Heart left ventricle (tissue), 16 donors: ENCODE measurements around the gene PPAN. TPM values are rescaled to one million over a fixed set of nuclear protein-coding genes. Genes with fewer than 3 reads are reported as not detected.

Source experiments
- ATAC-seq, 4 donors: fragments of 200-7000 bp; cut with Tn5 transposase; one replicate each; pipeline ENCODE4 v1.9.1; 2020 to 2022; ENCODE audit warnings: moderate library complexity in 4 of 4, mild to moderate bottlenecking in 3 of 4, moderate number of reproducible peaks in 1 of 4
- DNase-seq, 5 donors: peaks; one replicate each; pipeline ENCODE4 v3.0.0-alpha.2; 2020
- H3K27ac ChIP-seq, 12 donors: fragments of 200-600 bp; sonication (generic) in 4 of 12; one replicate each; pipeline versions ENCODE4 v1.5.0 to v1.8.0; 2016 to 2022; ENCODE audit warnings: mild to moderate bottlenecking in 2 of 12
- H3K27me3 ChIP-seq, 9 donors: fragments of 200-600 bp; sonication (generic) in 2 of 9; one replicate each; pipeline versions ENCODE4 v1.5.1 to v1.8.0; 2016 to 2022; ENCODE audit warnings: mild to moderate bottlenecking in 3 of 9
- H3K36me3 ChIP-seq, 9 donors: fragments of 200-600 bp; sonication (generic) in 2 of 9; one replicate each; pipeline versions ENCODE4 v1.5.0 to v1.8.0; 2018 to 2022; ENCODE audit warnings: mild to moderate bottlenecking in 2 of 9
- H3K4me1 ChIP-seq, 12 donors: fragments of 200-600 bp; sonication (generic) in 4 of 12; one replicate each; pipeline versions ENCODE4 v1.5.0 to v1.8.0; 2016 to 2022; ENCODE audit warnings: mild to moderate bottlenecking in 3 of 12
- H3K4me3 ChIP-seq, 12 donors: fragments of 200-600 bp; sonication (generic) in 4 of 12; one replicate each; pipeline versions ENCODE4 v1.5.0 to v1.8.0; 2017 to 2022; ENCODE audit warnings: mild to moderate bottlenecking in 9 of 12, moderate library complexity in 4 of 12
- H3K9me3 ChIP-seq, 12 donors: fragments of 200-600 bp; sonication (generic) in 4 of 12; one replicate each; pipeline versions ENCODE4 v1.5.0 to v1.8.0; 2016 to 2022; ENCODE audit warnings: mild to moderate bottlenecking in 1 of 12
- POLR2A ChIP-seq, 2 donors: fragments of 450-650 bp; IDR thresholded peaks; one replicate each; pipeline ENCODE4 v1.6.1; 2017; ENCODE audit warnings: antibody characterized with exemption in 2 of 2, mild to moderate bottlenecking in 2 of 2, moderate library complexity in 2 of 2
- WGBS, 4 donors: extraction: QIAGEN DNeasy Blood & Tissue Kit in 2 of 4; methylation state at CpG; one replicate each; pipeline versions ENCODE4 v1.1.5 to v1.1.7; 2013 to 2018; 5-methylcytosine and 5-hydroxymethylcytosine counted together
- intact Hi-C, 10 donors: fragments of 100-400 bp; cut with DNase I; formaldehyde crosslinking; loops; one replicate each; pipeline versions ENCODE4 v1.11.1 to v1.14.2; 2022
- polyA plus RNA-seq, 2 donors: library from polyadenylated mRNA; stranded (reverse); fragments of 200-250 nt; gene quantifications; one replicate each; pipeline ENCODE4 v1.2.3, GENCODE V29; 2013
- total RNA-seq, 9 donors: library from RNA; depleted of rRNA in 2 of 9; stranded (reverse); fragments of >200 nt in 2 of 9; fragmentation: NEBNext Ultra II Directional in 3 of 9; extraction: Animal tissue kit (Norgen Biotek cat#: 25700) in 3 of 9; gene quantifications; one replicate each; pipeline versions ENCODE4 v1.1.0 to v1.2.4, GENCODE V29; 2016 to 2023
- TF ChIP-seq, protein P1 (sequence below), 12 donors: fragments of 200-600 bp; sonication (generic) in 4 of 12; IDR thresholded peaks; one replicate each; pipeline versions ENCODE4 v1.5.0 to v1.8.0; 2018 to 2022; ENCODE audit warnings: antibody characterized with exemption in 12 of 12, mild to moderate bottlenecking in 5 of 12
- donor health status: ischemic (EF 13 %, LVEDD 7.1; RV severe dilation, severe dysfunction).
- donor health status: healthy with polysubstance abuse.
- donor health status: DM: no; HTN: yes; CAD: no.
- donor health status: DM: no; HTN: no; CAD: no.
- donor health status: ischemic (EF 25% LVEDD 6.9; RV normal size, moderate dysfunction).
- donor health status: ischemic (EF 25% LVEDD 5.7; RV mildly dilated, moderate dysfunction).
- donor health status: healthy.
- donor health status: DM: yes; HTN: yes; CAD: no.
- donor health status: ischemic (EF 35%, LVEDD 5.7; RV mildly dilated, moderate dysfunction).
- donor health status: nonischemic (EF 11% LVEDD 7.7; RV severe dilation, severe dysfunction).
- donor health status: DM: yes; HTN: yes; CAD: no.
- donor health status: PGD.
- donor health status: ischemic (EF 29% LVEDD 5.4; RV normal size, mild dysfunction).
- donor health status: nonischemic (EF 23%, LVEDD 6.1; RV moderate dilation, normal function).

PPAN gene
- total and polyA plus RNA-seq, 11 donors: 16.3 to 41.4 (median 22.5) TPM

DNA sequence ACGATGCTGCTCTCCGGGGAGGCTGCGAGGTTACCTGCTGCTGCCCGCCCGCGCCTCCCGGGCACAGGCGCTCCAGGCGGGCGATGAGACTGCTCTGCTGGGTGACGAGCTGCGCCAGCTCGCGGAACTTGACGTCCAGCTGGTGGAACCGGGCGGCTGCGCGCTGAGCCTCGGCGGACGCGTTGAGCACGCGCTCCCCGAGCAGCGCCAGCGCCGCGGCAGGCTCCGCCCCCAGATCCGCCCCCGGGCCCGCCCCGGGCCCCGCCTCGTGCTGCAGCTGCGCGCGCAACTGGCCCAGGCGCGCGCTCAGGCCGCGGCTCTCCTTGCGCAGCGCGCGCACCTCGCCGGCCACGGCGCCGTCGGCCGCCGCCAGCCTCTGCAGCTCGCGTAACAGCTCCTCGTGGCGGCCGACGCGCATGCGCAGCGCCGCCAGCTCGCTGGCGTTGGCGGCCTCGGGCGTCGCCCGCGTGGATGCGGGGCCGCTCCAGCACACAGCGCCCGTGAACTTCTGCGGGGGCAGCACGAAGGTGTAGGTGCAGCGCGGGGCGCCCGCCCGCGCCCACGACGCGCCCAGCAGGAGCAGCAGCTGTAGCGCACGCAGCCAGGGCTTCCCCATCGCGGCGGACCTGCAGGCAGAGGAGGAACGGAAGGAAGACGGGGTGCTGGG is 10.1 kb upstream of the PPAN start:
- DNase-seq (peak; percentile 87 to 96 (median 90)), ATAC-seq (peak; percentile 55 to 94 (median 88))
- peak in 1 of 2 donors; percentile 68 for TF ChIP-seq POLR2A (IDR thresholded peaks at IDR 0.05)
- TF ChIP-seq, protein P1, sequence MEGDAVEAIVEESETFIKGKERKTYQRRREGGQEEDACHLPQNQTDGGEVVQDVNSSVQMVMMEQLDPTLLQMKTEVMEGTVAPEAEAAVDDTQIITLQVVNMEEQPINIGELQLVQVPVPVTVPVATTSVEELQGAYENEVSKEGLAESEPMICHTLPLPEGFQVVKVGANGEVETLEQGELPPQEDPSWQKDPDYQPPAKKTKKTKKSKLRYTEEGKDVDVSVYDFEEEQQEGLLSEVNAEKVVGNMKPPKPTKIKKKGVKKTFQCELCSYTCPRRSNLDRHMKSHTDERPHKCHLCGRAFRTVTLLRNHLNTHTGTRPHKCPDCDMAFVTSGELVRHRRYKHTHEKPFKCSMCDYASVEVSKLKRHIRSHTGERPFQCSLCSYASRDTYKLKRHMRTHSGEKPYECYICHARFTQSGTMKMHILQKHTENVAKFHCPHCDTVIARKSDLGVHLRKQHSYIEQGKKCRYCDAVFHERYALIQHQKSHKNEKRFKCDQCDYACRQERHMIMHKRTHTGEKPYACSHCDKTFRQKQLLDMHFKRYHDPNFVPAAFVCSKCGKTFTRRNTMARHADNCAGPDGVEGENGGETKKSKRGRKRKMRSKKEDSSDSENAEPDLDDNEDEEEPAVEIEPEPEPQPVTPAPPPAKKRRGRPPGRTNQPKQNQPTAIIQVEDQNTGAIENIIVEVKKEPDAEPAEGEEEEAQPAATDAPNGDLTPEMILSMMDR (IDR thresholded peaks at IDR 0.05): no peak
- H3K9me3 ChIP-seq: no peaks in the 10 kb centered on the region
- intact Hi-C loops: loop anchor here in 1 of 10 donors (5.0 kb wide), 1 partner anchor 164 kb away; no protein-coding TSS in a partner anchor
- peak overlapping the region in 11 of 12 donors; percentile 47 to 89 (median 57) for H3K27ac ChIP-seq
- peak overlapping the region in 11 of 12 donors; percentile 28 to 68 (median 57) for H3K4me3 ChIP-seq
- 2 to 10% (median 3%) methylated on average over 26 to 97 of the region's 97 CpGs for WGBS, 4 donors
- H3K27me3 ChIP-seq: no peaks in the 10 kb centered on the region
- peaks cover 0 to 19% (median 9%) of the 10 kb centered on the region in 12 donors for H3K4me1 ChIP-seq
- H3K36me3 ChIP-seq: peaks cover 0 to 27% (median 7%) of the 10 kb centered on the region in 9 donors

DNA sequence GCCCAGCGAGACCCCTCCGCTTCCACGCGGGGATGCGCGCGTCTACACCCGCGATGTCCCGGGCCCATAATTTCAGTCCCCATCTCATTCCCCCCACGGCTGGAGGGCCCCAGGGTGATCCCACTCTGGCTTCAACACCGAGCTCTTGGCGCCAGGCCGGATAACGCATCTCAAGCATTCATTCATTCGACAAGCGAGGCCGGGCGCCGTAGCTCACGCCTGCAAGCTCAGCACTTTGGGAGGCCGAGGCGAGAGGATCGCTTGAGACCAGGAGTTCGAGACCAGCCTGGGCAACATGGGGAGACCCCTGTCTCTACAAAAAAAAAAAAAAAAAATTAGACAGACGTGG is 9.6 kb upstream of the PPAN start:
- intact Hi-C loops: loop anchor here in 1 of 10 donors (5.0 kb wide), 1 partner anchor 164 kb away; no protein-coding TSS in a partner anchor
- peaks cover 0 to 24% (median 9%) of the 10 kb centered on the region in 12 donors for H3K4me1 ChIP-seq
- H3K36me3 ChIP-seq: peaks cover 0 to 22% (median 6%) of the 10 kb centered on the region in 9 donors
- peak in 2 of 5 donors; percentile 24 to 58 for DNase-seq
- peak overlapping the region in 11 of 12 donors; percentile 28 to 68 (median 57) for H3K4me3 ChIP-seq
- no peak for TF ChIP-seq POLR2A (IDR thresholded peaks at IDR 0.05)
- TF ChIP-seq, protein P1 (IDR thresholded peaks at IDR 0.05): no peak
- H3K27me3 ChIP-seq: no peaks in the 10 kb centered on the region
- peak in 1 of 4 donors; percentile 4 for ATAC-seq
- no peaks in the 10 kb centered on the region for H3K9me3 ChIP-seq
- peak overlapping the region in 11 of 12 donors; percentile 44 to 89 (median 57) for H3K27ac ChIP-seq
- 21 to 51% (median 37%) methylated on average over 7 to 26 of the region's 26 CpGs for WGBS, 4 donors

DNA sequence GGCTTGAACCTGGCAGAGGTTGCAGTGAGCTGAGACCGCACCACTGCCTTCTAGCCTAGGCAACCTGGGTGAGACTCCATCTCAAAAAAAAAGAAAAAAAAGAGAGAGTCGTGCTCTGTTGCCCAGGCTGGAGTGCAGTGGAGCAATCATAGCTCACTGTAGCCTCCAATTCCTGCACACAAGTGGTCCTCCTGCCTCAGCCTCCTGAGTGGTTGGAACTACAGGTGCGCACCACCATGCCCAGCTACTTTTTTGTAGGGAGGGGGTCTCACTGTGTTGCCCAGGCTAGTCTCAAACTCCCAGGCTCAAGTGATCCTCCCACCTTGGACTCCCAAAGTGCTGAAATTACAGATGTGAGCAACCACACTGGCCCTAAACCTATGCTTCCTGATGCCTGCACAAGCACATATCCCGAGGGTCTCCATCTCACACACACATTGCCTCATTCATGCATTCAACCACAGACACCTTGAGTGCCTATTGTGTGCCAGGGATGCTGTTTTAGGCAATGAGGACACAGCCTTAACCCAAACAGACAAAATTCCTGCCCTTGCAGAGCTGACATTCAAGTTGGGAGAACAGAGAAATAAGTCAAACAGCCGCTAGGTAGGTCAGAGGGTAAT is 5.9 kb upstream of the PPAN start:
- DNase-seq: no peak
- Histone ChIP-seq H3K27me3 (no peaks in the 10 kb centered on the region), H3K4me1 (peaks cover 0 to 42% (median 9%) of the 10 kb centered on the region in 12 donors), H3K4me3 (no peak overlapping the region), H3K27ac (no peak overlapping the region), H3K9me3 (no peaks in the 10 kb centered on the region), H3K36me3 (no peaks in the 10 kb centered on the region)
- ATAC-seq: no peak
- 83 to 90% (median 89%) methylated on average over 5 of the region's 5 CpGs for WGBS, 4 donors
- TF ChIP-seq POLR2A (IDR thresholded peaks at IDR 0.05): no peak
- TF ChIP-seq, protein P1 (IDR thresholded peaks at IDR 0.05): no peak
- intact Hi-C loops: no loop called here

DNA sequence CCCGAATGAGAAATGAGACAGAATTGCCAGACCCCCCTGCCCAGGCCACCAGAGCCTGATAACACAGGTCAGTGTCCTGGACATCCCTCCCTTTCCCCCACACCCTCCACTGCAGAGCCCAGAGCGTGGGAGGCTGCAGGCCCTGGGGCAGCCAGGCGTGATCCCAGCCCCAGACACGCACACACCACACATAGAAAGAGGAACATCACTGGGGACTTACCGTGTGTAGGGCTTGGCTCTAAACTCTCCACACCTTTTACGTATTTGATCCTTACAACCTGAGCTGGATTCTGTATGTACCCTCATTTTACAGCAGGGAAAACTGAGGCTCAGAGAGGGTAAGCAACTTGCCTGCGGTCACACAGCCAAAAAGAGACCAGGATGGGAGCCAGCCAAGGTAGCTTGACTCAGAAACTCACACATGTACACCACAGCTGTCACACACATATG is 3.4 kb upstream of the PPAN start:
- Histone ChIP-seq H3K36me3 (peaks cover 0 to 9% (median 5%) of the 10 kb centered on the region in 9 donors), H3K9me3 (no peaks in the 10 kb centered on the region), H3K4me1 (peaks cover 0 to 50% (median 13%) of the 10 kb centered on the region in 12 donors), H3K27ac (peak overlapping the region in 1 of 12 donors; percentile 79), H3K27me3 (no peaks in the 10 kb centered on the region), H3K4me3 (no peak overlapping the region)
- intact Hi-C loops: no loop called here
- 67 to 79% (median 76%) methylated on average over 7 of the region's 7 CpGs for WGBS, 4 donors
- TF ChIP-seq POLR2A (IDR thresholded peaks at IDR 0.05): no peak
- TF ChIP-seq, protein P1 (IDR thresholded peaks at IDR 0.05): no peak
- DNase-seq: peak in 1 of 5 donors; percentile 14
- no peak for ATAC-seq
